PC-9 (cell line): ENCODE data around the gene S100A7. TPM values are rescaled to one million over a fixed set of nuclear protein-coding genes. Genes with fewer than 3 reads are reported as not detected.

ENCODE experiments used
- BruUV-seq: library from RNA; stranded (reverse); fragments of 400-500 nt; replicated peaks from 2 replicates; lab custom pipeline; 2021; lab: Mats Ljungman, UMichigan
- CTCF ChIA-PET: fragments of 300-600 bp; sonication (Branson Sonifier 250); formaldehyde crosslinking; loops from one replicate; lab custom pipeline; 2022; ENCODE audit warnings: antibody characterized with exemption; lab: Charles Lee
- POLR2A ChIA-PET: fragments of 300-600 bp; sonication (Branson Sonifier 250); formaldehyde crosslinking; loops from one replicate; lab custom pipeline; 2022; ENCODE audit warnings: antibody characterized with exemption; ENCODE audit not compliant: unreplicated experiment; lab: Charles Lee
- DNase-seq, 2 experiments: peaks; one replicate each; pipeline versions ENCODE4 v3.0.0 to v3.0.0-alpha.2; 2015 to 2022; ENCODE audit warnings: mixed read lengths in 1 of 2
- H2AFZ ChIP-seq: fragments of 200-600 bp; sonication (generic); 2 replicates; pipeline ENCODE4 v1.8.1; 2017; ENCODE audit warnings: antibody characterized with exemption
- H3F3A ChIP-seq: fragments of 200-600 bp; sonication (generic); 2 replicates; pipeline ENCODE4 v1.8.1; 2017; ENCODE audit warnings: antibody characterized with exemption, mild to moderate bottlenecking, low read depth; ENCODE audit not compliant: insufficient read depth
- H3K27ac ChIP-seq: fragments of 200-600 bp; sonication (generic); 2 replicates; pipeline ENCODE4 v1.6.1; 2016; ENCODE audit warnings: mixed run types
- H3K27me3 ChIP-seq: fragments of 200-600 bp; sonication (generic); 2 replicates; pipeline ENCODE4 v1.6.1; 2016; ENCODE audit warnings: low read depth, mixed run types; ENCODE audit not compliant: insufficient read depth
- H3K36me3 ChIP-seq: fragments of 200-600 bp; sonication (generic); 2 replicates; pipeline ENCODE4 v1.6.1; 2016; ENCODE audit warnings: low read depth, mixed run types
- H3K4me1 ChIP-seq: fragments of 200-600 bp; sonication (generic); replicated peaks from 2 replicates; pipeline ENCODE4 v1.6.1; 2016; ENCODE audit warnings: mixed run types; ENCODE audit not compliant: insufficient read depth
- H3K4me2 ChIP-seq: fragments of 200-600 bp; sonication (generic); 2 replicates; pipeline ENCODE4 v1.6.1; 2017; ENCODE audit warnings: mixed run types
- H3K4me3 ChIP-seq: fragments of 200-600 bp; sonication (generic); 2 replicates; pipeline ENCODE4 v1.6.1; 2016; ENCODE audit warnings: mixed run types
- H3K79me2 ChIP-seq: fragments of 200-600 bp; sonication (generic); 2 replicates; pipeline ENCODE4 v1.6.1; 2017; ENCODE audit warnings: low read depth, mixed run types
- H3K9me2 ChIP-seq: fragments of 200-600 bp; sonication (generic); 2 replicates; pipeline ENCODE4 v1.8.1; 2017; ENCODE audit warnings: mild to moderate bottlenecking; ENCODE audit not compliant: insufficient read depth
- H3K9me3 ChIP-seq: fragments of 200-600 bp; sonication (generic); 2 replicates; pipeline ENCODE4 v1.8.1; 2016; ENCODE audit warnings: low read depth; ENCODE audit not compliant: insufficient read depth
- H4K20me1 ChIP-seq: fragments of 200-600 bp; sonication (generic); 2 replicates; pipeline ENCODE4 v1.8.1; 2017; ENCODE audit not compliant: insufficient read depth
- EZH2 ChIP-seq: fragments of 200-600 bp; sonication (generic); IDR thresholded peaks from 2 replicates; pipeline ENCODE4 v1.8.0; 2017; ENCODE audit warnings: antibody characterized with exemption, low read depth
- intact Hi-C: fragments of 100-400 bp; cut with micrococcal nuclease; formaldehyde crosslinking; loops from one replicate; pipeline ENCODE4 v1.10.0; 2022; ENCODE audit not compliant: unreplicated experiment
- total RNA-seq: library from RNA; stranded (reverse); gene quantifications from 2 replicates; pipeline ENCODE4 v1.2.3, GENCODE V29; 2021
- TF ChIP-seq, protein P1 (sequence below): fragments of 200-600 bp; sonication (generic); conservative IDR thresholded peaks from 2 replicates; pipeline ENCODE4 v1.6.1; 2017; ENCODE audit warnings: mixed run types, antibody characterized with exemption, mild to moderate bottlenecking, moderate library complexity

S100A7 gene
- total RNA-seq, 1 experiment from 2014 or later: not detected

DNA sequence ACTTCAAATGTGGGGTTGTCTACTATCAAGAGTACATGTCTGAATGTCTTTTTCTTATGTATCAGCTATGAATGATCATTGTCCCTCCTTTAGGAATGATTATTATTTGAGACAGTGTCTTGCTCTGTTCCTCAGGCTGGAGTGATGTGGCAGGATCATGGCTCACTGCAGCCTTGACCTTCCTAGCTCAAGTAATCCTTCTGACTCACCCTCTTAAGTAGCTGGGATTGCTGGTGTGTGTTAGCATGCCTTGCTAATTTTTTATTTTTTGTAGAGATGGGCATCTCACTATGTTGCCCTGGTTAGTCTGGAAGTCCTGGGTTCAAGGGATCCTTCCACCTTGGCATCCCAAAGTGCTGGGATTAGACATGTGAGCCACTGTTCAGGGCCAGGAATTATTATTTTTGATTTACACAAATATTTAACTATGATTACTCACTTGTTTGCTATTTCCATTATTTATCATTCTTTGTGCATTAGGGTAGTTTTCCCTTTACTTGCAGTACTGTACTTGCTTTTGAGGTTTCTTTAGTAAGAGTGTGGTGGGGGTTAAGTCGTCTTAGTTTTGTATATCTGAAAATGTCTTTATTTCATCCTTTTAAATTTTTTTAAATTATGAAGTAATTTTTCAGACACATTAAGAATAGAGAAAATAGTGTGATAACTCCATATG is 12.8 kb downstream of the S100A7 start:
- Histone ChIP-seq H3K27ac (no peak overlapping the region), H3K36me3 (no peaks in the 10 kb centered on the region), H3K9me3 (no peaks in the 10 kb centered on the region), H3K4me1 (0 out of 2 replicates have a peak, but pooled peaks cover 5% of the 10 kb centered on the region), H3K4me3 (no peak overlapping the region), H4K20me1 (no peaks in the 10 kb centered on the region), H3K4me2 (no peak overlapping the region), H3K27me3 (peaks cover 54% of the 10 kb centered on the region), H3K9me2 (no peaks in the 10 kb centered on the region), H2AFZ (no peak overlapping the region), H3K79me2 (no peaks in the 10 kb centered on the region), H3F3A (no peaks in the 10 kb centered on the region)
- ChIA-PET CTCF (no interaction called here), POLR2A (no interaction called here)
- TF ChIP-seq, protein P1, sequence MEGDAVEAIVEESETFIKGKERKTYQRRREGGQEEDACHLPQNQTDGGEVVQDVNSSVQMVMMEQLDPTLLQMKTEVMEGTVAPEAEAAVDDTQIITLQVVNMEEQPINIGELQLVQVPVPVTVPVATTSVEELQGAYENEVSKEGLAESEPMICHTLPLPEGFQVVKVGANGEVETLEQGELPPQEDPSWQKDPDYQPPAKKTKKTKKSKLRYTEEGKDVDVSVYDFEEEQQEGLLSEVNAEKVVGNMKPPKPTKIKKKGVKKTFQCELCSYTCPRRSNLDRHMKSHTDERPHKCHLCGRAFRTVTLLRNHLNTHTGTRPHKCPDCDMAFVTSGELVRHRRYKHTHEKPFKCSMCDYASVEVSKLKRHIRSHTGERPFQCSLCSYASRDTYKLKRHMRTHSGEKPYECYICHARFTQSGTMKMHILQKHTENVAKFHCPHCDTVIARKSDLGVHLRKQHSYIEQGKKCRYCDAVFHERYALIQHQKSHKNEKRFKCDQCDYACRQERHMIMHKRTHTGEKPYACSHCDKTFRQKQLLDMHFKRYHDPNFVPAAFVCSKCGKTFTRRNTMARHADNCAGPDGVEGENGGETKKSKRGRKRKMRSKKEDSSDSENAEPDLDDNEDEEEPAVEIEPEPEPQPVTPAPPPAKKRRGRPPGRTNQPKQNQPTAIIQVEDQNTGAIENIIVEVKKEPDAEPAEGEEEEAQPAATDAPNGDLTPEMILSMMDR: no peak
- TF ChIP-seq EZH2: no peak
- intact Hi-C loops: no loop called here
- DNase-seq: no peak
- BruUV-seq: no TSS peak

DNA sequence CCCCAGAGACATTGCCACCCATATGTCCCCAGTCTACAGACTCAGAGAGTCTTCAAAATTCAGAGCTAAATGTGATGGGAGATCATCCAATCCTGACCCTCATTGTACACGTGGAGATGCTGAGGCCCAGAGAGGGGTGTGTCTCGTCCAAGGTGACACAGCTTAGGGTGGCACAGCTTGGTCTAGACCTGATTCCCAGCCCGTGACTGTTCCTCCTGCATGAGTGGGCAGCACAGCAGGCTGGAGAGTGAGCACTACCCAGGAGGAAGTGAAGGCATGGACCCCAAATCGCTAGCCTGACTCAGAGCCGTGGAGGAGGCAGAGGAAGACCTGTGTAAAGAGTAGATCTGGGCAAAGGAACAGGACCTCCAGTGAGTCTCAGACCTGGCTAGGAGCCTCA is 16.4 kb downstream of the S100A7 start:
- Histone ChIP-seq H3K27me3 (peaks cover 51% of the 10 kb centered on the region), H4K20me1 (no peaks in the 10 kb centered on the region), H3K4me2 (no peak overlapping the region), H3K27ac (no peak overlapping the region), H3K9me3 (no peaks in the 10 kb centered on the region), H3K79me2 (no peaks in the 10 kb centered on the region), H3K9me2 (no peaks in the 10 kb centered on the region), H3K4me1 (0 out of 2 replicates have a peak, but pooled peaks cover 5% of the 10 kb centered on the region), H3F3A (peaks cover 3% of the 10 kb centered on the region; the same call in 1 of the 2 replicates), H2AFZ (no peak overlapping the region), H3K4me3 (no peak overlapping the region), H3K36me3 (no peaks in the 10 kb centered on the region)
- BruUV-seq: no TSS peak
- no peak for DNase-seq
- TF ChIP-seq, protein P1: no peak
- TF ChIP-seq EZH2: no peak
- POLR2A ChIA-PET: no interaction called here
- CTCF ChIA-PET: no interaction called here
- intact Hi-C loops: no loop called here

DNA sequence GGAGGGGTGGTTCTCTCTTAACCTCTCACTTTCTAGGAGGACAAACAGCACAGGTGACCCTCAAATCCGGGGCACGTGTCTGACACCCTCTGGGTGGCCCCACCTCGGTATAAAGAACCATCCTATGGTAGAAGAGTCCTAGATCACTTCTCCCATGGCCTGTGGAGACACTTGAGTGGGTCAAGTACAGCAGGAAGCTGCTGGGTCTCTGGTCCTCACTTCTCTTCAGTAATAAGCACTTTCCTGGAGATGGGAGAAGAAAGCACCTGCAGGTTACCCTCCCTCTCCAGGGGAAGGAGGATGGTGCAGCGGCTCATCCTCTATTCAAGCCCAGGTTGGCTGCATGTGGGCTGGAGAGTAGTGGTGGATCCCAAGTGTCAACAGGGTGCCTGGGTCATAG is 17.0 kb downstream of the S100A7 start:
- Histone ChIP-seq H3K79me2 (no peaks in the 10 kb centered on the region), H3K4me2 (no peak overlapping the region), H3K27ac (no peak overlapping the region), H3F3A (peaks cover 3% of the 10 kb centered on the region; the same call in 1 of the 2 replicates), H3K36me3 (no peaks in the 10 kb centered on the region), H3K4me1 (0 out of 2 replicates have a peak, but pooled peaks cover 5% of the 10 kb centered on the region), H3K4me3 (no peak overlapping the region), H3K9me3 (no peaks in the 10 kb centered on the region), H4K20me1 (no peaks in the 10 kb centered on the region), H3K27me3 (peaks cover 55% of the 10 kb centered on the region), H3K9me2 (no peaks in the 10 kb centered on the region), H2AFZ (no peak overlapping the region)
- BruUV-seq: no TSS peak
- CTCF ChIA-PET: no interaction called here
- TF ChIP-seq, protein P1: no peak
- no peak for TF ChIP-seq EZH2
- intact Hi-C loops: no loop called here
- POLR2A ChIA-PET: no interaction called here
- DNase-seq: no peak
